ENCODE results near the gene GYG1. TPM values are rescaled to one million over a fixed set of nuclear protein-coding genes. Genes with fewer than 3 reads are reported as not detected.

GYG1 gene
- total and polyA plus RNA-seq, 2 donors from 2014 or later: 31.3 to 37.9 TPM

GRCh38 chr3:149021830-149022229 is 30.5 kb downstream of the GYG1 start:
- no peak overlapping the region for H3K27ac ChIP-seq (ENCODE audit: low read depth in 2 of 2, low read length in 2 of 2)
- H3K9me3 ChIP-seq (ENCODE audit: control insufficient read depth in 2 of 3, insufficient read depth in 1 of 3, low read length in 3 of 3): peaks cover 0 to 4% (median 0%) of the 10 kb centered on the region in 3 donors
- H3K36me3 ChIP-seq (ENCODE audit: control insufficient read depth in 2 of 3, insufficient read depth in 3 of 3, low read length in 3 of 3): peaks cover 0 to 18% (median 8%) of the 10 kb centered on the region in 3 donors
- H3K4me3 ChIP-seq (ENCODE audit: low read length in 3 of 3): no peak overlapping the region
- FAIRE-seq (no peak), DNase-seq (no peak)
- no peaks in the 10 kb centered on the region for H3K4me1 ChIP-seq (ENCODE audit: control insufficient read depth in 2 of 3, insufficient read depth in 2 of 3, low read depth in 1 of 3, low read length in 3 of 3)
- no peak overlapping the region for H3K9ac ChIP-seq (ENCODE audit: low read length in 3 of 3)
- H3K27me3 ChIP-seq (ENCODE audit: control insufficient read depth, insufficient read depth, low read length): no peaks in the 10 kb centered on the region
- intact Hi-C loops (cut with DNase I): no loop called here
- TF ChIP-seq, protein P1, sequence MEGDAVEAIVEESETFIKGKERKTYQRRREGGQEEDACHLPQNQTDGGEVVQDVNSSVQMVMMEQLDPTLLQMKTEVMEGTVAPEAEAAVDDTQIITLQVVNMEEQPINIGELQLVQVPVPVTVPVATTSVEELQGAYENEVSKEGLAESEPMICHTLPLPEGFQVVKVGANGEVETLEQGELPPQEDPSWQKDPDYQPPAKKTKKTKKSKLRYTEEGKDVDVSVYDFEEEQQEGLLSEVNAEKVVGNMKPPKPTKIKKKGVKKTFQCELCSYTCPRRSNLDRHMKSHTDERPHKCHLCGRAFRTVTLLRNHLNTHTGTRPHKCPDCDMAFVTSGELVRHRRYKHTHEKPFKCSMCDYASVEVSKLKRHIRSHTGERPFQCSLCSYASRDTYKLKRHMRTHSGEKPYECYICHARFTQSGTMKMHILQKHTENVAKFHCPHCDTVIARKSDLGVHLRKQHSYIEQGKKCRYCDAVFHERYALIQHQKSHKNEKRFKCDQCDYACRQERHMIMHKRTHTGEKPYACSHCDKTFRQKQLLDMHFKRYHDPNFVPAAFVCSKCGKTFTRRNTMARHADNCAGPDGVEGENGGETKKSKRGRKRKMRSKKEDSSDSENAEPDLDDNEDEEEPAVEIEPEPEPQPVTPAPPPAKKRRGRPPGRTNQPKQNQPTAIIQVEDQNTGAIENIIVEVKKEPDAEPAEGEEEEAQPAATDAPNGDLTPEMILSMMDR (IDR thresholded peaks at IDR 0.05; ENCODE audit: borderline replicate concordance, extremely low read depth, insufficient read depth): no peak

DNA sequence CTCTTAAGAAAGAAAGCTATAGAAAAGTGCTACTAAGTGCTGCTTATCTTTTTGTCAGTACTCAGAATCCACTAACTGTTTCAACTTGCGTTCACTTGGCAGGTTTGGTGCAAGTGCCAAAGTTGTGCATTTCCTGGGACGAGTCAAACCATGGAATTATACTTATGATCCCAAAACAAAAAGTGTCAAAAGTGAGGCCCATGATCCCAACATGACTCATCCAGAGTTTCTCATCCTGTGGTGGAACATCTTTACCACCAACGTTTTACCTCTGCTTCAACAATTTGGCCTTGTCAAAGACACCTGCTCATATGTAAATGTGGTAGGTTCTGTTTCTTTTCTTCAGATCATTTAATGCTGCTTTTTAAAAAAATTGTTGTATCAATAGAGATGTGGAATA is 32.6 kb downstream of the GYG1 start:
- H3K36me3 ChIP-seq (ENCODE audit: control insufficient read depth in 2 of 3, insufficient read depth in 3 of 3, low read length in 3 of 3): peaks cover 0 to 18% (median 11%) of the 10 kb centered on the region in 3 donors
- H3K27me3 ChIP-seq (ENCODE audit: control insufficient read depth, insufficient read depth, low read length): no peaks in the 10 kb centered on the region
- TF ChIP-seq, protein P1 (IDR thresholded peaks at IDR 0.05; ENCODE audit: borderline replicate concordance, extremely low read depth, insufficient read depth): no peak
- no peak overlapping the region for H3K27ac ChIP-seq (ENCODE audit: low read depth in 2 of 2, low read length in 2 of 2)
- no peak overlapping the region for H3K9ac ChIP-seq (ENCODE audit: low read length in 3 of 3)
- FAIRE-seq (no peak), DNase-seq (no peak)
- intact Hi-C loops (cut with DNase I): no loop called here
- peaks cover 0 to 4% (median 0%) of the 10 kb centered on the region in 3 donors for H3K9me3 ChIP-seq (ENCODE audit: control insufficient read depth in 2 of 3, insufficient read depth in 1 of 3, low read length in 3 of 3)
- H3K4me3 ChIP-seq (ENCODE audit: low read length in 3 of 3): no peak overlapping the region
- H3K4me1 ChIP-seq (ENCODE audit: control insufficient read depth in 2 of 3, insufficient read depth in 2 of 3, low read depth in 1 of 3, low read length in 3 of 3): no peaks in the 10 kb centered on the region

DNA sequence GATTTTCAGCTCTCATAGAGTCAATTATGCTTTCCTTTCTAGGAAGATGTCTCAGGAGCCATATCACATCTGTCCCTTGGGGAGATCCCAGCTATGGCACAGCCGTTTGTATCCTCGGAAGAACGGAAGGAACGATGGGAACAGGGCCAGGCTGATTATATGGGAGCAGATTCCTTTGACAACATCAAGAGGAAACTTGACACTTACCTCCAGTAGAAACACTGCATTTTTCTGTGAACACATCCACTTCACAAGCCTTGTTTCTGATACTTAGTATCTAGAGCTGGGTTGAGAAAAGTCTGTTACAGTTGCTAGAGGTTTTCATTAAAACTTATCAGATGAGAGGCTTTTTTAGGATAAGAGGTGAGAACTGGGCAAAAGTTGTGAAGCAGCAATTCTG is 35.4 kb downstream of the GYG1 start:
- H3K4me3 ChIP-seq (ENCODE audit: low read length in 3 of 3): no peak overlapping the region
- TF ChIP-seq, protein P1 (IDR thresholded peaks at IDR 0.05; ENCODE audit: borderline replicate concordance, extremely low read depth, insufficient read depth): no peak
- no peak overlapping the region for H3K9ac ChIP-seq (ENCODE audit: low read length in 3 of 3)
- intact Hi-C loops (cut with DNase I): no loop called here
- peaks cover 3 to 14% (median 11%) of the 10 kb centered on the region in 3 donors for H3K36me3 ChIP-seq (ENCODE audit: control insufficient read depth in 2 of 3, insufficient read depth in 3 of 3, low read length in 3 of 3)
- DNase-seq (no peak), FAIRE-seq (no peak)
- H3K9me3 ChIP-seq (ENCODE audit: control insufficient read depth in 2 of 3, insufficient read depth in 1 of 3, low read length in 3 of 3): peaks cover 0 to 4% (median 0%) of the 10 kb centered on the region in 3 donors
- H3K4me1 ChIP-seq (ENCODE audit: control insufficient read depth in 2 of 3, insufficient read depth in 2 of 3, low read depth in 1 of 3, low read length in 3 of 3): no peaks in the 10 kb centered on the region
- no peaks in the 10 kb centered on the region for H3K27me3 ChIP-seq (ENCODE audit: control insufficient read depth, insufficient read depth, low read length)
- no peak overlapping the region for H3K27ac ChIP-seq (ENCODE audit: low read depth in 2 of 2, low read length in 2 of 2)

GRCh38 chr3:149031096-149031495 is 39.8 kb downstream of the GYG1 start:
- FAIRE-seq (no peak), DNase-seq (no peak)
- TF ChIP-seq, protein P1 (IDR thresholded peaks at IDR 0.05; ENCODE audit: borderline replicate concordance, extremely low read depth, insufficient read depth): no peak
- H3K27ac ChIP-seq (ENCODE audit: low read depth in 2 of 2, low read length in 2 of 2): no peak overlapping the region
- intact Hi-C loops (cut with DNase I): no loop called here
- H3K4me1 ChIP-seq (ENCODE audit: control insufficient read depth in 2 of 3, insufficient read depth in 2 of 3, low read depth in 1 of 3, low read length in 3 of 3): no peaks in the 10 kb centered on the region
- H3K9me3 ChIP-seq (ENCODE audit: control insufficient read depth in 2 of 3, insufficient read depth in 1 of 3, low read length in 3 of 3): no peaks in the 10 kb centered on the region
- H3K4me3 ChIP-seq (ENCODE audit: low read length in 3 of 3): no peak overlapping the region
- peaks cover 0 to 3% (median 3%) of the 10 kb centered on the region in 3 donors for H3K36me3 ChIP-seq (ENCODE audit: control insufficient read depth in 2 of 3, insufficient read depth in 3 of 3, low read length in 3 of 3)
- no peak overlapping the region for H3K9ac ChIP-seq (ENCODE audit: low read length in 3 of 3)
- no peaks in the 10 kb centered on the region for H3K27me3 ChIP-seq (ENCODE audit: control insufficient read depth, insufficient read depth, low read length)
